DOHH2 (cell line): ENCODE results near the gene ACD.

Experiments used
- CTCF ChIP-seq: fragments of 200-600 bp; sonication (generic); IDR thresholded peaks from one replicate; pipeline ENCODE4 v1.5.1; 2014; ENCODE audit warnings: antibody characterized with exemption, mild to moderate bottlenecking, low read depth, low read length; ENCODE audit not compliant: poor library complexity, severe bottlenecking
- EZH2phosphoT487 ChIP-seq: fragments of 200-600 bp; sonication (generic); IDR thresholded peaks from 2 replicates; pipeline ENCODE4 v1.6.1; 2017; ENCODE audit warnings: borderline replicate concordance, mild to moderate bottlenecking, antibody characterized with exemption, low read length, moderate library complexity, mixed read lengths

DNA sequence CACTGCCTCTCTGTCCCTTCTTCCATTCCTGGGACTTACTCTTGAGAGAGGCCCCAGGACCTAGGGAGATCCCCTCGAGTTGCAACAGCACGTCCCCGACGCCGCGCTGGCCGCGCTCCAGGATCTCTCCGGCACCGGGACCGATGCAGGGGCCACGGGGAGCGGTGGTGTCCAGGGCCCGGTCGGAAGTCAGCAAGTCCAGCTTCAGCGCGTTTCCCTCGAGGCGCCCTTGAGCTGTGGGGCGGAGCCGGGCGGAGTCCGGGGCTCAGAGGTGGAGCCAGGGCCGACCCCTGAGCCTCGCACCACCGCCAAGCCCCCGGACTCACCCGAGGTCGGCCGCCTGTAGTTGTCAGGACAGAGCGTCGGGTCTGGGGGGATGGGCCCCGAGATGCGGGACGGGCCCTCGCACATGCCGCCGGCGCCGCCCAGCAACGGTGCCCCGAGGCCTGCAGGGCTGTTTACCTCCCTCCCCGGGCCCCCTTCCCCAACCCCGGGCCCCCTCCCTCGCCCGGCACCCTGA, 6.0 kb upstream of the ACD start:
- TF ChIP-seq CTCF: no peak
- TF ChIP-seq EZH2phosphoT487: no peak
